KOPT-K1 (cell line): Measurements from ENCODE around the gene PCGF1.
A peak's percentile ranks its signal among the peaks of the same experiment; 100 is the strongest.

Experiments
- H3K27ac ChIP-seq: fragments of 200-600 bp; sonication (generic); 2 replicates; pipeline ENCODE4 v1.5.1; 2016; ENCODE audit warnings: antibody characterized with exemption, mild to moderate bottlenecking, low read depth, low read length; ENCODE audit not compliant: poor library complexity, severe bottlenecking
- H3K36me3 ChIP-seq: fragments of 200-600 bp; sonication (generic); 2 replicates; pipeline ENCODE4 v1.5.1; 2017; ENCODE audit warnings: antibody characterized with exemption, mild to moderate bottlenecking, low read length, moderate library complexity; ENCODE audit not compliant: insufficient read depth
- H3K9me3 ChIP-seq: fragments of 200-600 bp; sonication (generic); 2 replicates; pipeline ENCODE4 v1.5.1; 2017; ENCODE audit warnings: antibody characterized with exemption, low read length, mild to moderate bottlenecking; ENCODE audit not compliant: insufficient read depth, poor library complexity, severe bottlenecking

PCGF1 gene

DNA sequence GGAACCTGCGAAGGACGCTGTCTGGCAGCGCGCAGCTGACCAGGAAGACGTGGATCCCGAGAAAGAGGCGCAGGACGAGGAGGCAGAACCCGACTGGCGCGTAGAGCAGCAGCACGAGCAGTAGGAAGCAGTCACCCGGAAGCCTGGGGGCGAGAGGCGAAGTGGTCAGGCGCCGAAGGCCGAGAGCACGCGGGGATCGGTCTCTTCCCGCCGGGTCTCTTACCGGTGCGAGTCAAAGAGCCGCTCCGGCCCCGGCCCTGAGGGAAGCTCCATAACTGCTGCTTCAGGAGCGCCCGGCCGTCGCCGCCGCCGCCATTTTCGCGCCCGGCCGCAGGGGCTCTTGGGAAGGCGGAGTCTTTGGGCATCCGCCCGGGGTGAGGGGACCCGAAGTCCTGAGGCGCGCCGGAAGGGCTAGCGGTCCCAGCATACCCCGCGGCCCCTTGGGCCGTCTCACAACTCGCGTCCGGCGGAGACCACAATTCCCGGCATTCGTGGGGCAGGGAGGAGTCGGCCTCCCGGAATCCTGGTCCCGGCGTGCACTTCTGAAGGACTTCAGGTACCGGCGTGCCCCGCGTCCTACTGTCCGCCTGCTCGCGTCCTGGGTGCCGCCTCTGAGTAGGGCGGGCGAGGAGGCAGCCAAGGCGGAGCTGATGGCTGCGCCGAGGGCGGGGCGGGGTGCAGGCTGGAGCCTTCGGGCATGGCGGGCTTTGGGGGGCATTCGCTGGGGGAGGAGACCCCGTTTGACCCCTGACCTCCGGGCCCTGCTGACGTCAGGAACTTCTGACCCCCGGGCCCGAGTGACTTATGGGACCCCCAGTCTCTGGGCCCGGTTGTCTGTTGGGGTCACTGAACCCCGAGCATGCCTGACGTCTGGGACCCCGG, 22.1 kb upstream of the PCGF1 start, which contains the start of the genes AUP1 and HTRA2:
Gene AUP1, minus strand, starts transcription at position 350 of the 882 bp plus-strand sequence. Its CDS starts 77 bp downstream, at position 273.
Gene HTRA2, plus strand, starts transcription at position 577 of the 882 bp plus-strand sequence. Its CDS starts 74 bp downstream, at position 651.
- Histone ChIP-seq H3K27ac (peak within 1 kb of the TSS; percentile 91), H3K36me3 (peaks cover 65% of the 10 kb centered on the region), H3K9me3 (no peaks in the 10 kb centered on the region)

DNA sequence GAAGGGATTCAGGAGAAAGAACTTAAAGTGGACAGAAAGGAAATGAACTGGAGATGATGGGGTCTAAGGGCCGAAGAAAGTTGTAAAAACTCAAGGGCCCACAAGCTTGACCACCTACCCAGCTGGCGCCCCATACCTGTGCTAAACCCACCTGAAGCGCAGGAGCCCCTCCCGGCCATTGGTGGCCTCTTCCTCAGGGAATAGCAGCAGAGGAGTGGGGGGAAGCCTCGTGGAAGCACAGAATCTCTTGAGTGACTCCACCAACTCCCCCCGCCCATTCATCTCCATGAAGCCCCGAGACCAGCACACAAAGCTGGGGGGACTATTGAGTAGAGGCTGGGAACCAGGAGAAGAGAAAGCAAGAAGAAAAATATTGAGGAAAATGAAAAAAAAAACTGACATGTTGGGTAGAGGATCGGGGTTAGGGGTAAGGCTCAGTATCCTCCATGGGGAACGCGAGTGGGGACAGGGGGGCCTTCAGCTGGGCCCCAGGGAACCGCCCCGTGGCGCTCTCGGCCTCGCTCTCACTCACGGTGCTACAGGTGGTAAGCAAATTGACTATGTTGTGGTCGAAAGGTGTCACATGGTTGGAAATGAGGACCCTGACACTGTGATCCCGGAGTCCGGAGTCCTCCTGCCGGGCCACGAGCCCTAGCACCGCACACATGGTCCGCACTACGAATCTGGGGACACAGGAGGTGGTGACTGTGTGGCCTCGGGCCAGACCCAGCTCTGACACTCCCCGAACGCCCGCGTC, 21.3 kb upstream of the PCGF1 start:
- no peaks in the 10 kb centered on the region for H3K9me3 ChIP-seq
- peak overlapping the region; percentile 91 for H3K27ac ChIP-seq
- peaks cover 60% of the 10 kb centered on the region for H3K36me3 ChIP-seq

GRCh38 chr2:74527741-74528140, 20.2 kb upstream of the PCGF1 start:
- Histone ChIP-seq H3K36me3 (peaks cover 51% of the 10 kb centered on the region), H3K27ac (no peak overlapping the region), H3K9me3 (no peaks in the 10 kb centered on the region)

DNA sequence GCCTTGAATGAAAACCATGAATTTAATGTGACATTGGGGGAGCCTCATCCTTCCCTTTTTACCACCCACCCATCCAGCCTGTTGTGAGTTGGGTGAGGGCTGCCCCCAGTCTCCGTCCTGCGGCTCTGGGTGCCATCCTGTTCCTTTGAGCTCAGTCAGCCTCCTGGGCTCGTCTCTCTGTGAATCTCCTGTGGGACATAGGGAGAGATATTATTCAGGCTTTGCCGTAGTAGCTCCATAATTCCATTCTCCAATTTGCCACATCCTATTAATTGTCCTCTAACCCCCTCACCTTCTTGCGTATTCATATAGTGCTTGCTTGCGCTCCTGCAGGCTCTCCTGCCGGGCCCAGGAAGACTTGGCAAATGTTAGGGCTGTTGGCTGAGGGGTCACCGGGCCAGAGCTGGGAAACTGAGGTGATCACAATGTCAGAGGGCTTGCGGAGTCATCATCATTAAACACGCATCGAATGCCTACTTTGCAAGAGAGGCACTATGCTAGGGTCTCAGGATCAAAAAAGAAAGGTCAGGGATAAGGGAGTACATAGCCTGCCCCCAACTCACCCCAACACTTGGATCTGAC, 19.2 kb upstream of the PCGF1 start:
- Histone ChIP-seq H3K27ac (no peak overlapping the region), H3K9me3 (no peaks in the 10 kb centered on the region), H3K36me3 (peaks cover 41% of the 10 kb centered on the region)

- no peak within 1 kb of the TSS for H3K27ac ChIP-seq
- H3K36me3 ChIP-seq: peaks cover 34% of the 10 kb centered on the region
- no peaks in the 10 kb centered on the region for H3K9me3 ChIP-seq
Observed at GRCh38 chr2:74525717-74526648, 18.5 kb upstream of the PCGF1 start, which contains the start of gene DQX1. Gene DQX1 (minus strand): TSS chr2:74526231. CDS start chr2:74525729, 502 bp downstream.

DNA sequence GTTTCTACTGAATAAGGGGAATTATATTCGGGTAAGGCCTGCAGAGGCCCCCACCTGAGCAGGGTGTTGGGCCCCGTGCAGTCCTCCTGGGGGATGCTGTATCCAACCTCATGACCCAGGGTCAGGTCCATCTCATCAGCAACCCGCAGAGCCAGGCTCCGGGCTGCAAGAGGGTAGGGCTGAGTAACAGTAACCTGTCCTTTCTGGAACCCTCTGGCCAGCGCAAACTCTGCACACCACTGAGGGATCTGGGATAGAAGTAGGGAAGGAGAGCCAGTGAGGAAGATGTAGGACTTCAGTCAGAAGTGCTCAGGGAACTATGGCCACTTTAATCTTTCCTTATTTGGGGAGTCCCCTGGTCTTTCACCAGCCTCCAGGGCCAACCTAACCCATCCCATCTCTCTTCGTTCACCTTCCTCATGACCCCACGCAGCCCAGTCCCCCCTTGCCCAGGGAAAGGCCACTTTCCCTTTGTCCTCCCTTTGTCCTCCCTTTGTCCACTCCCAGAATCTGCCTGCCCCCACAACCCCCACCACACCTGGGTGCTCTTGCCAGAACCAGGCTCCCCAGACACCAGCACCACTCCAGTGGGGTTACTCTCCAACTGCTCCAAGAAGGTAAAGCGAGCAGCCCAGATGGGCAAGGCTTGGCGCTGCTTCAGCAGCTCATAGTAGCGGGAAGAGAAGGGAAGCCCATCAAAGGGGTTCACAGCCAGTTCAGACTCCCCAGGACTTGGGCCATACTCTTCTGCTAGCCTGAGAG, 17.6 kb upstream of the PCGF1 start:
- no peak overlapping the region for H3K27ac ChIP-seq
- H3K9me3 ChIP-seq: no peaks in the 10 kb centered on the region
- H3K36me3 ChIP-seq: peaks cover 34% of the 10 kb centered on the region

DNA sequence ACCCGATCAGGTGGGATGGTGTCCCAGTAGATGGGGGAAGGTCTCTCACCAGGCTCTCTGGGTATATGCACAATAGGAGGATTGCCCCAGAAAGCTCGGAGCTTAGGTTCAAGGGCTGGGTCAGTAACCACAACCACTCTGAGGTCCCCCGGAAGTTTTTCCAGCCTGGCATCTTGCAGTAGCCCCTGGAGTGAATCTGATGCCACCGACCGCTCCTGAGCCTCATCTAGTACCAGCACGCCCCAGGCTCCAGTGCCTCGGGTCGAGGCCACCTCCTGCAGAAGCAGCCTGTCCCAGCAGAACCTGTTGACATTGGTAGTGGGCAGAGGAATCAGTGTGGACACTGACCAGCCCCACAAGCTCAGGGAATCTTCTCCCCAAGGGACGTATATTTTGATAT, 16.5 kb upstream of the PCGF1 start:
- no peak overlapping the region for H3K27ac ChIP-seq
- H3K9me3 ChIP-seq: no peaks in the 10 kb centered on the region
- H3K36me3 ChIP-seq: peaks cover 34% of the 10 kb centered on the region

DNA sequence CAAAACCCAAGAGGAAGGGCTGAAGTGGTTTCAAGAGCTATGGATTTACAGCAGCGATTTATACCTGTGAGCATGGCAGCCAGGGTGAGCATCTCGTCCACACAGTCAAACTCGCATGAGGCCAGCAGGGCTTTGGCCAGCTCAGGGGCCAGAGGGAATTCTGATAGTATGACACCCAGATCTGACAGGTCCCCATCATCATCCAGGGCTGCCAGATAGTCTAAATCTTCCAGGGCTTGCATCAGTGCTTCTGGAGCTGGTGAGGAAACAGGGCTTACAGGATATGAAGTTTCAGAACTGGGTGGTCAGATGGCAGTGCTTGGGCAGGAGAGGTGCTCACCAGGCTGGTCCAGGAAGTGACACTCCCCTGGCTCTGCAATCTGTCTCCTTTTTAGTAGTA, 15.0 kb upstream of the PCGF1 start:
- no peaks in the 10 kb centered on the region for H3K9me3 ChIP-seq
- no peak overlapping the region for H3K27ac ChIP-seq
- peaks cover 26% of the 10 kb centered on the region for H3K36me3 ChIP-seq

GRCh38 chr2:74516650-74517049, 9.2 kb upstream of the PCGF1 start:
- Histone ChIP-seq H3K9me3 (no peaks in the 10 kb centered on the region), H3K27ac (no peak overlapping the region), H3K36me3 (no peaks in the 10 kb centered on the region)

DNA sequence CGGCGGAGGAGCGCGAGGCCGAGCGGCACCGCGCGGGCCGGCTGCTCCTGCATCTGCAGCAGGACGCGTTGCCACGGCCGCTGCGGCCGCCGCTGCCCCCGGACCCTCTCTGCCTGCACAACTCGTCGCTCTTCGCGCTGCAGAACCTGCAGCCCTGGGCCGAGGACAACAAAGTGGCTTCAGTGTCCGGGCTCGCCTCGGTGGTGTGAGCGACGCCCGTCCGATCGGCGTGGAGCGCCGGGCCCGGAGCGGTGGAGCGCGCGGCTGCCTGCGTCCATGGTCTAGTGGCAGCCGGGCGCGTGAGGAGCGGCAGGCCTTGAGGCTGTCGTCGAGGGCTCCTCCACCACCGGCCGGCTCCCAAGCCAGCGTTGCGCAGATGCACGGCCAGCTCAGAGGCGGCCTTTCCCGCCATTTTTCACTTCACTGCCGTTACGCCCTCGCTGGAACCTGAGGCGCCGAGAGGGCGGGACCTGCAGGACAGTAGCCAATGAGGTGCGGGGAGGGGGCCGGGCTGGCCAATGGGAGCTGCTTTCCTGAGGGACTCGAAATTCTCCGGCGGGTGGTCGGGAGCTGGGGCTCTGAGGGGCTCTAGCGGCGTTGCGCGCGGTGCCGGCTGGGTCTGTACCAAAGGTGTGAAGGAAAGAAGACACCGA, 8.6 kb upstream of the PCGF1 start:
- no peaks in the 10 kb centered on the region for H3K9me3 ChIP-seq
- no peak overlapping the region for H3K27ac ChIP-seq
- no peaks in the 10 kb centered on the region for H3K36me3 ChIP-seq

- no peak overlapping the region for H3K27ac ChIP-seq
- no peaks in the 10 kb centered on the region for H3K9me3 ChIP-seq
- H3K36me3 ChIP-seq: no peaks in the 10 kb centered on the region
Observed at GRCh38 chr2:74515271-74515980, 7.9 kb upstream of the PCGF1 start.

GRCh38 chr2:74514368-74515270, 7.1 kb upstream of the PCGF1 start, which contains the start of gene TLX2:
Gene TLX2 (plus strand): TSS chr2:74514450. CDS start chr2:74514807, 357 bp downstream.
- Histone ChIP-seq H3K9me3 (no peaks in the 10 kb centered on the region), H3K27ac (no peak within 1 kb of the TSS)

More at GRCh38 chr2:74514368-74515270, 7.1 kb upstream of the PCGF1 start, which contains the start of gene TLX2:
- H3K36me3 ChIP-seq: no peaks in the 10 kb centered on the region
